Measurements from ENCODE around the gene GP2.

GP2 gene

DNA sequence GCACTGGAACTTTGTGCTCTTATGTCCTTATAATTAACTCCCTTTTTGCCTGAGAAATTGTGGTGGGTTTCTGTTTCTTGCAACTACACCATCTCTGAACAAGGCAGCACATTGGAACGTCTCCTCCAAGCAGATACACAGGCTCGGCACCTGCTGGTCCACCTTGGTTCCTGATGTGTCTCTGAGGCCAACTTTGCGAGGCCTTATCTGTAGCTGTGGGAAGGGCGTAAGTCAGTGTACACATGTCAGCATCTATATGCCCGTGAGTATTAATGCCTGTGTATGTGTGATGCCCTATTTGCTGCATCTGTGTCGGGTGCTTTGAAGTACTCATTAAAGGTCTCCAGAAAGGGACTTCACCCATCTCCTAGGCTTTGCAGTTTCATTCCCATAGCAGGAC is 17.5 kb downstream of the GP2 start:
- Histone ChIP-seq H3K79me2 (no peaks in the 10 kb centered on the region), H3K27ac (no peak overlapping the region), H3K36me3 (ENCODE audit: control insufficient read depth, insufficient read depth, low read length) (no peaks in the 10 kb centered on the region), H2AFZ (no peak overlapping the region), H3K4me1 (no peaks in the 10 kb centered on the region), H3K27me3 (ENCODE audit: control insufficient read depth, insufficient read depth, low read length) (no peaks in the 10 kb centered on the region), H3K4me2 (ENCODE audit: low read length) (no peak overlapping the region), H3K4me3 (ENCODE audit: low read depth, low read length) (no peak overlapping the region), H3K9ac (no peak overlapping the region), H3K9me3 (ENCODE audit: control insufficient read depth, low read length) (no peaks in the 10 kb centered on the region)
- TF ChIP-seq, protein P1, sequence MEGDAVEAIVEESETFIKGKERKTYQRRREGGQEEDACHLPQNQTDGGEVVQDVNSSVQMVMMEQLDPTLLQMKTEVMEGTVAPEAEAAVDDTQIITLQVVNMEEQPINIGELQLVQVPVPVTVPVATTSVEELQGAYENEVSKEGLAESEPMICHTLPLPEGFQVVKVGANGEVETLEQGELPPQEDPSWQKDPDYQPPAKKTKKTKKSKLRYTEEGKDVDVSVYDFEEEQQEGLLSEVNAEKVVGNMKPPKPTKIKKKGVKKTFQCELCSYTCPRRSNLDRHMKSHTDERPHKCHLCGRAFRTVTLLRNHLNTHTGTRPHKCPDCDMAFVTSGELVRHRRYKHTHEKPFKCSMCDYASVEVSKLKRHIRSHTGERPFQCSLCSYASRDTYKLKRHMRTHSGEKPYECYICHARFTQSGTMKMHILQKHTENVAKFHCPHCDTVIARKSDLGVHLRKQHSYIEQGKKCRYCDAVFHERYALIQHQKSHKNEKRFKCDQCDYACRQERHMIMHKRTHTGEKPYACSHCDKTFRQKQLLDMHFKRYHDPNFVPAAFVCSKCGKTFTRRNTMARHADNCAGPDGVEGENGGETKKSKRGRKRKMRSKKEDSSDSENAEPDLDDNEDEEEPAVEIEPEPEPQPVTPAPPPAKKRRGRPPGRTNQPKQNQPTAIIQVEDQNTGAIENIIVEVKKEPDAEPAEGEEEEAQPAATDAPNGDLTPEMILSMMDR (IDR thresholded peaks at IDR 0.05), result no peak

DNA sequence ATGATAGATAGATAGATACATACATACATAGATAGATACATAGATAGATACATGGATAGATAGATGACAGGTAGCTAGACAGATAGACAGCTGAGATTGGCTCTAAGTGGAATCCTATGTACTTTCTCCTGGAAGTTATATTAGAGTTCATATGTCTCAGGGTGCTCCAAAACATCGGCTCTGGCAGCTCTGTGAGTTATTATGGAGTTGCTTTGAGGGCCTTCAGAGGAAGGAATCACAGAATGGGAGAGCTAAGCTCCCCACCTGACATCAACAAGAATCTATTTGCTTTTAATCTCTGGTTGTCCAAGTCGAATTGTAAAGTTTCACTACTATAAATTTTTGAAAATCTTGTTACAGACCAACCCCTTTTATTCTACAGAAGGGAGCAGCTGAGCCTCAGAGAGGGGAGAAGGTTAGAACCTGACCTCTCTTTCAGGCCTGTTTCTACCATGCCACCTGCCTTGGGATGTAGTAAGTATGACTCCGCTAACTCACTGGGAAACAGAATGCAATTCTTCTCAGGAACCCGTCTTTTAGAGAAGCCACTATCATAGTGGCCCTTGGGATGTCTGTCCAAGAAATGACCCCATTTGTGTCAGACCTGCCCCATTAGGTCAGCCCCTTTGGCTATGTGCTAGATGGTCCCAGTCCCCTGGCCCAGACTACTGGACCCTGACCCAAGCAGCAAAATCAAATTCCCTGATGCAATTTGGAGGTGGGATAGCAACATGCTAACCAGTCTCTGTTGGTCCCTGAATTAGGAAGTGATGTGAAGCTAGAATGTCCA is 18.3 kb downstream of the GP2 start:
- Histone ChIP-seq H3K4me1 (no peaks in the 10 kb centered on the region), H3K79me2 (no peaks in the 10 kb centered on the region), H3K27ac (no peak overlapping the region), H3K9me3 (ENCODE audit: control insufficient read depth, low read length) (no peaks in the 10 kb centered on the region), H2AFZ (no peak overlapping the region), H3K4me3 (ENCODE audit: low read depth, low read length) (no peak overlapping the region), H3K27me3 (ENCODE audit: control insufficient read depth, insufficient read depth, low read length) (no peaks in the 10 kb centered on the region), H3K36me3 (ENCODE audit: control insufficient read depth, insufficient read depth, low read length) (no peaks in the 10 kb centered on the region), H3K4me2 (ENCODE audit: low read length) (no peak overlapping the region), H3K9ac (no peak overlapping the region)
- TF ChIP-seq, protein P1 (IDR thresholded peaks at IDR 0.05), result no peak

DNA sequence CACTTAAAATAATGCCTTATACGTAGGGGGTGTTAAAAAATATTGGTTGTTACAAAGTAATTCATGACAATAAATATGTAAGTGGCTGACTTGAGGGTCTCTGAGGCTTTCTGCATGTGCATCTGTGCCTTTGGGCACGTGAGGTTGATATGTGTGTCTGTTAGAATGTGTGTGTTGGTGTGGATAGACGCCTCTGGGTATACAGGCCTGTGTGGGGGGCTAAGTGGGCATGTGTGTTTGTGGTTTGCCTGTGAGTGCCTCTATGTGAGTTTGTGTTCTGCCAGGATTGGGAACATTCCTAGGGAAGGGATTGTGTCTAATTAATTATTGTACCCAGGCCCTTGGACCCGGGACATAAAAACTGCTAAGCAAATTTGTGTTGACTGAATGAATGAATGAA is 19.0 kb downstream of the GP2 start:
- Histone ChIP-seq H3K79me2 (no peaks in the 10 kb centered on the region), H3K36me3 (ENCODE audit: control insufficient read depth, insufficient read depth, low read length) (no peaks in the 10 kb centered on the region), H3K27ac (no peak overlapping the region), H2AFZ (no peak overlapping the region), H3K4me1 (no peaks in the 10 kb centered on the region), H3K9me3 (ENCODE audit: control insufficient read depth, low read length) (no peaks in the 10 kb centered on the region), H3K4me3 (ENCODE audit: low read depth, low read length) (no peak overlapping the region), H3K9ac (no peak overlapping the region), H3K27me3 (ENCODE audit: control insufficient read depth, insufficient read depth, low read length) (no peaks in the 10 kb centered on the region), H3K4me2 (ENCODE audit: low read length) (no peak overlapping the region)
- TF ChIP-seq, protein P1 (IDR thresholded peaks at IDR 0.05), result no peak

DNA sequence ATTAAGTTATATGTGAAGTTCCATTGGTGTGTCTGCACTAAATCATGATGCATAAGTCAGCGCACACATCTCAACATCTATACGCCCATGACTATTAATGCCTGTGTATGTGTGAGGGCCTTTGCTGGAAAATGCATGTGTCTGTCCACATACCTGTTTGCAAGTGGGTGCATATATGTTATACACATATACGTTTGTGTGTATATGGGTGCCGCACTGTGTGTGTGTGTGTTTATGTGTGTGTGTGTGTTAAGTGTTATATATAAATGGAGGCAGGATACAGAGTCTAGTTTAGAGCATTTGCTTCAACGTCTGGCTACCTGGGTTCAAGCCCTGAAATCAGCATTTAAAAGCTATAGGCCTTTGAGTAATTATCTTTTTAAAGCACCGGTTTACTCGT is 19.5 kb downstream of the GP2 start:
- Histone ChIP-seq H3K9me3 (ENCODE audit: control insufficient read depth, low read length) (no peaks in the 10 kb centered on the region), H3K27ac (no peak overlapping the region), H3K4me1 (no peaks in the 10 kb centered on the region), H3K9ac (no peak overlapping the region), H3K36me3 (ENCODE audit: control insufficient read depth, insufficient read depth, low read length) (no peaks in the 10 kb centered on the region), H3K27me3 (ENCODE audit: control insufficient read depth, insufficient read depth, low read length) (no peaks in the 10 kb centered on the region), H3K4me2 (ENCODE audit: low read length) (no peak overlapping the region), H3K4me3 (ENCODE audit: low read depth, low read length) (no peak overlapping the region), H2AFZ (no peak overlapping the region), H3K79me2 (no peaks in the 10 kb centered on the region)
- TF ChIP-seq, protein P1 (IDR thresholded peaks at IDR 0.05), result no peak

DNA sequence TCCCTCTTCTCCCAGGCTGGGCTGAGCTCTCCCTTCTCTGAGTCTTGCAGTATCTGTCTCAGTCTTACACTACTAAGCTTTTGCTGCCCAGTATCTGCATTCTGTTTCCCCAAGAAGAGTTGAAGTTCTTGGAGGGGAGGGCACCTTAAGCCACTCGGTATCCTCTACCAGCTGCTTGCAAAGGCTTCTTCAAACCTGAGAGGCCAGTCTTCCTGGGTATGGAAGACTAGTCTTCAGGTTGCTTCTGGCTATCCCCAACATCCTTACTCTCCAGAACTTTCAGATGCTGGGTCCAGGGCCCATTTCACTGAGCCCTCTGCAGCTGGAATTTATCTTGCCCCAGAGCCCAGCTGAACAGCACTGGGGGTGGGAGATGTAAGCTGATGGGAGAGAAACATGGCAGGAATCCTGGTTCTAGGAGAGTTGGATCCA is 20.1 kb downstream of the GP2 start:
- H3K27ac ChIP-seq, result no peak overlapping the region
- H3K36me3 ChIP-seq (ENCODE audit: control insufficient read depth, insufficient read depth, low read length), result no peaks in the 10 kb centered on the region
- H3K9me3 ChIP-seq (ENCODE audit: control insufficient read depth, low read length), result no peaks in the 10 kb centered on the region
- TF ChIP-seq, protein P1 (IDR thresholded peaks at IDR 0.05), result no peak
- no peak overlapping the region for H2AFZ ChIP-seq
- no peak overlapping the region for H3K4me2 ChIP-seq (ENCODE audit: low read length)
- no peaks in the 10 kb centered on the region for H3K79me2 ChIP-seq
- no peaks in the 10 kb centered on the region for H3K27me3 ChIP-seq (ENCODE audit: control insufficient read depth, insufficient read depth, low read length)
- no peak overlapping the region for H3K9ac ChIP-seq
- no peaks in the 10 kb centered on the region for H3K4me1 ChIP-seq
- no peak overlapping the region for H3K4me3 ChIP-seq (ENCODE audit: low read depth, low read length)
